Sigmoid colon (tissue), 4 donors: ENCODE data around the gene GAL3ST1.

Experiments
- EP300 ChIP-seq, 4 donors: sonication (generic); formaldehyde crosslinking; IDR thresholded peaks; one replicate each; pipeline ENCODE4 v1.6.1; 2017; ENCODE audit warnings: antibody characterized with exemption in 4 of 4
- POLR2A ChIP-seq, 2 donors: fragments of 450-650 bp; IDR thresholded peaks; one replicate each; pipeline ENCODE4 v1.6.1; 2016; ENCODE audit warnings: antibody characterized with exemption in 2 of 2, mild to moderate bottlenecking in 2 of 2, moderate library complexity in 2 of 2
- TF ChIP-seq, protein P1 (sequence below), 4 experiments: fragments of 450-650 bp in 3 of 4; fragments of 200-600 bp in 1 of 4; IDR thresholded peaks; one replicate each; pipeline ENCODE4 v1.5.1; 2016 to 2019; ENCODE audit warnings: antibody characterized with exemption in 4 of 4, mild to moderate bottlenecking in 3 of 4, moderate library complexity in 2 of 4

- TF ChIP-seq, protein P1, sequence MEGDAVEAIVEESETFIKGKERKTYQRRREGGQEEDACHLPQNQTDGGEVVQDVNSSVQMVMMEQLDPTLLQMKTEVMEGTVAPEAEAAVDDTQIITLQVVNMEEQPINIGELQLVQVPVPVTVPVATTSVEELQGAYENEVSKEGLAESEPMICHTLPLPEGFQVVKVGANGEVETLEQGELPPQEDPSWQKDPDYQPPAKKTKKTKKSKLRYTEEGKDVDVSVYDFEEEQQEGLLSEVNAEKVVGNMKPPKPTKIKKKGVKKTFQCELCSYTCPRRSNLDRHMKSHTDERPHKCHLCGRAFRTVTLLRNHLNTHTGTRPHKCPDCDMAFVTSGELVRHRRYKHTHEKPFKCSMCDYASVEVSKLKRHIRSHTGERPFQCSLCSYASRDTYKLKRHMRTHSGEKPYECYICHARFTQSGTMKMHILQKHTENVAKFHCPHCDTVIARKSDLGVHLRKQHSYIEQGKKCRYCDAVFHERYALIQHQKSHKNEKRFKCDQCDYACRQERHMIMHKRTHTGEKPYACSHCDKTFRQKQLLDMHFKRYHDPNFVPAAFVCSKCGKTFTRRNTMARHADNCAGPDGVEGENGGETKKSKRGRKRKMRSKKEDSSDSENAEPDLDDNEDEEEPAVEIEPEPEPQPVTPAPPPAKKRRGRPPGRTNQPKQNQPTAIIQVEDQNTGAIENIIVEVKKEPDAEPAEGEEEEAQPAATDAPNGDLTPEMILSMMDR (IDR thresholded peaks at IDR 0.05): no peak
- no peak for TF ChIP-seq POLR2A (IDR thresholded peaks at IDR 0.05)
- no peak for TF ChIP-seq EP300 (IDR thresholded peaks at IDR 0.05)
Observed at GRCh38 chr22:30596199-30596598, 21.7 kb upstream of the GAL3ST1 start.
